Testis (tissue), 2 donors: ENCODE data around the gene PTGES2.

ENCODE experiments used
- POLR2A ChIP-seq: fragments of 450-650 bp; IDR thresholded peaks from one replicate; pipeline ENCODE4 v1.6.1; 2017; ENCODE audit warnings: antibody characterized with exemption, mild to moderate bottlenecking, moderate library complexity
- TF ChIP-seq, protein P1 (sequence below), 3 experiments: fragments of 450-650 bp in 2 of 3; fragments of 200-600 bp in 1 of 3; sonication (generic) in 1 of 3; IDR thresholded peaks; one replicate each; pipeline ENCODE4 v1.5.1; 2016 to 2019; ENCODE audit warnings: antibody characterized with exemption in 3 of 3, mild to moderate bottlenecking in 2 of 3, moderate library complexity in 1 of 3

DNA sequence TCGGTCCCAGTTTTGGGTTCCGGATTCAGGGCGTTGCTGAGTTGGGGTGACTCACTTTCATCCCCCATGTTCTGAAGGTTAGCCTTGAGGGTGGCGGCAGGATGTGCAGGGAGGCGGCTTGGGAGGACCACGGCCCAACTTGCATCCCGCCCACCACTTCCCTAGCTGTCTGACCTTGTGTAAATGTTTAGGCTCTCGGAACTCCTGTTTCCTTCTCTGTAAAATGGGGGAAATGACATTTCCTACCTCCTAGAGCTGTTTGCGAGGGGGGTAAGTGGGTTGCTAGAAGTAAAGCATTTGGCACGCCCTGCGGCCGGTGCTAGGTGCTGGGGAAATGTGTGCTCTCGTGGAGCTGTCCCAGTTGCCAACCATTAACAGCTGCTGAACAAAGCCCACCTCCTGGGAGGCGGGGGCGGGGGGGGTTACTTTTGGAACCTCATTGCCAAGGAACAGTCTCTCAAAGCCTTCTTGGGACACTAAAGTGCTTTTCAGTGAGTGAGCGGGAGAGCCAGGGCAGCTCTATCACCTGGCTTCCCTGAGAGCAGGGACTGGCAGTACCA, 27.5 kb downstream of the PTGES2 start:
- TF ChIP-seq, protein P1, sequence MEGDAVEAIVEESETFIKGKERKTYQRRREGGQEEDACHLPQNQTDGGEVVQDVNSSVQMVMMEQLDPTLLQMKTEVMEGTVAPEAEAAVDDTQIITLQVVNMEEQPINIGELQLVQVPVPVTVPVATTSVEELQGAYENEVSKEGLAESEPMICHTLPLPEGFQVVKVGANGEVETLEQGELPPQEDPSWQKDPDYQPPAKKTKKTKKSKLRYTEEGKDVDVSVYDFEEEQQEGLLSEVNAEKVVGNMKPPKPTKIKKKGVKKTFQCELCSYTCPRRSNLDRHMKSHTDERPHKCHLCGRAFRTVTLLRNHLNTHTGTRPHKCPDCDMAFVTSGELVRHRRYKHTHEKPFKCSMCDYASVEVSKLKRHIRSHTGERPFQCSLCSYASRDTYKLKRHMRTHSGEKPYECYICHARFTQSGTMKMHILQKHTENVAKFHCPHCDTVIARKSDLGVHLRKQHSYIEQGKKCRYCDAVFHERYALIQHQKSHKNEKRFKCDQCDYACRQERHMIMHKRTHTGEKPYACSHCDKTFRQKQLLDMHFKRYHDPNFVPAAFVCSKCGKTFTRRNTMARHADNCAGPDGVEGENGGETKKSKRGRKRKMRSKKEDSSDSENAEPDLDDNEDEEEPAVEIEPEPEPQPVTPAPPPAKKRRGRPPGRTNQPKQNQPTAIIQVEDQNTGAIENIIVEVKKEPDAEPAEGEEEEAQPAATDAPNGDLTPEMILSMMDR (IDR thresholded peaks at IDR 0.05): no peak
- TF ChIP-seq POLR2A: no peak
